PC-9 (cell line): ENCODE data around the gene RD3L.

Source experiments
- EZH2 ChIP-seq: fragments of 200-600 bp; sonication (generic); IDR thresholded peaks from 2 replicates; pipeline ENCODE4 v1.8.0; 2017; ENCODE audit warnings: antibody characterized with exemption, low read depth
- TF ChIP-seq, protein P1 (sequence below): fragments of 200-600 bp; sonication (generic); conservative IDR thresholded peaks from 2 replicates; pipeline ENCODE4 v1.6.1; 2017; ENCODE audit warnings: mixed run types, antibody characterized with exemption, mild to moderate bottlenecking, moderate library complexity

DNA sequence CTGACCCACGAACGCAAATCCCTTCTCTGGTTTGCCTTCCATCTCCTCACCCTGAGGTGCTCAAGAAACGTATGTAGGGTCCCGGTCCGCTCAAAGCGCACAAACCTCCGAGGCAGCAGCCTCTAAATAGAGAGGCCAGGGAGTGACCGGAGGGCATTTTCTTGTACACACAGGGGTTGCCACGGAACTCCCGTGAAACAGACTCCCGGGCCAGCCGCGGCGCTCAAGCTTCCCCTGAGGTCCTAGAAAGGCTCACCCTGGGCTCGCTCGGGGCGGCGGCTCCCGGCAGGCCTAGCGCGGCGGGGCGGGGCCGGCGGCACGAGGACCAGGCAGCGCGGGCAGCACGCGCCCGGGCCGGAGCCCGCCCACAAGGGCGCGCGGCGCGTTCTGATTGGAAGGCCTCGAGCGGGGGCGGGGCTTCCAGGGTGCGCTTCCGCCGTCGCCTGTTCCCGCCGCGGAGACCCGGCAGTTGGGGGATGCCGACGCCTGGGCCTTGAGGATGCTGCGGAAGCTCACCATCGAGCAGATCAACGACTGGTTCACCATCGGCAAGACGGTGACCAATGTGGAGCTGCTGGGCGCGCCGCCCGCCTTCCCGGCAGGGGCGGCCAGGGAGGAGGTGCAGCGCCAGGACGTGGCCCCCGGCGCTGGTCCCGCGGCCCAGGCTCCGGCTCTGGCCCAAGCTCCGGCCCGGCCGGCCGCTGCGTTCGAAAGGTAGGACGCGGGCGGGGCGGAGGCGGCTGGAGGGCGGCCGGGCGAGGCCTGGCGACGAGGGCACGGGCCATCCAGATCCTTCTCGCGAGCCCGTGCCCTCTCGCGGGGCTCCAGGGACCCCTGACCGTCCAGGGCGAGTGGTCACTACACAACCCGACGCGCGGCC, 14.1 kb downstream of the RD3L start, which contains the start of gene TDRD9:
- TF ChIP-seq, protein P1, sequence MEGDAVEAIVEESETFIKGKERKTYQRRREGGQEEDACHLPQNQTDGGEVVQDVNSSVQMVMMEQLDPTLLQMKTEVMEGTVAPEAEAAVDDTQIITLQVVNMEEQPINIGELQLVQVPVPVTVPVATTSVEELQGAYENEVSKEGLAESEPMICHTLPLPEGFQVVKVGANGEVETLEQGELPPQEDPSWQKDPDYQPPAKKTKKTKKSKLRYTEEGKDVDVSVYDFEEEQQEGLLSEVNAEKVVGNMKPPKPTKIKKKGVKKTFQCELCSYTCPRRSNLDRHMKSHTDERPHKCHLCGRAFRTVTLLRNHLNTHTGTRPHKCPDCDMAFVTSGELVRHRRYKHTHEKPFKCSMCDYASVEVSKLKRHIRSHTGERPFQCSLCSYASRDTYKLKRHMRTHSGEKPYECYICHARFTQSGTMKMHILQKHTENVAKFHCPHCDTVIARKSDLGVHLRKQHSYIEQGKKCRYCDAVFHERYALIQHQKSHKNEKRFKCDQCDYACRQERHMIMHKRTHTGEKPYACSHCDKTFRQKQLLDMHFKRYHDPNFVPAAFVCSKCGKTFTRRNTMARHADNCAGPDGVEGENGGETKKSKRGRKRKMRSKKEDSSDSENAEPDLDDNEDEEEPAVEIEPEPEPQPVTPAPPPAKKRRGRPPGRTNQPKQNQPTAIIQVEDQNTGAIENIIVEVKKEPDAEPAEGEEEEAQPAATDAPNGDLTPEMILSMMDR, result no peak
- no peak for TF ChIP-seq EZH2
